GM13976 (cell line): ENCODE results near the gene ALDOC.

ENCODE experiments used
- DNase-seq: peaks from one replicate; pipeline ENCODE4 v3.0.0; 2012; ENCODE audit warnings: low spot score
- in situ Hi-C: fragments of 300-500 bp; cut with MboI; formaldehyde crosslinking; loops from one replicate; pipeline ENCODE4 v1.12.0; 2022; ENCODE audit warnings: low sequenced_read_pairs, mixed read lengths, inconsistent platforms; ENCODE audit not compliant: unreplicated experiment
- TF ChIP-seq, protein P1 (sequence below): IDR thresholded peaks from 2 replicates; pipeline ENCODE4 v1.5.1; 2012; ENCODE audit warnings: borderline replicate concordance, mild to moderate bottlenecking; ENCODE audit not compliant: insufficient read depth; ENCODE audit errors: extremely low read depth, missing control alignments, control extremely low read depth

The ALDOC gene

DNA sequence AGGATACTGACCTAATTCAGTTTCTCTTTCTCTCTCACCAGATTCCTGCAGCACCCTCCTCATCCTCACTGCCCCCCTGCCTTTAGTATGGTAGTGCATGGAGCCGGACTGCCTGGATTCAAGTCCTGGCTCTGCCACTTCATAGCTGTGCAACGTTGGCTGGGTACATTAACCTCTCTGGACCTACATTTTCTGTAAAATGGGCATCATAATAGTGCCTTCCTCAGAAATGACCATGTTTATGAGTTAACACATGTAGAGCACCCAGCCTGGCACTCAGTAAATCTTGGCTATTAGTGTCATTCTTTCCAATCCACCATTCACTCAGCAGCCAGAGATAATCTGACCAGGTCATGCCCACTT is 31.6 kb downstream of the ALDOC start:
- TF ChIP-seq, protein P1, sequence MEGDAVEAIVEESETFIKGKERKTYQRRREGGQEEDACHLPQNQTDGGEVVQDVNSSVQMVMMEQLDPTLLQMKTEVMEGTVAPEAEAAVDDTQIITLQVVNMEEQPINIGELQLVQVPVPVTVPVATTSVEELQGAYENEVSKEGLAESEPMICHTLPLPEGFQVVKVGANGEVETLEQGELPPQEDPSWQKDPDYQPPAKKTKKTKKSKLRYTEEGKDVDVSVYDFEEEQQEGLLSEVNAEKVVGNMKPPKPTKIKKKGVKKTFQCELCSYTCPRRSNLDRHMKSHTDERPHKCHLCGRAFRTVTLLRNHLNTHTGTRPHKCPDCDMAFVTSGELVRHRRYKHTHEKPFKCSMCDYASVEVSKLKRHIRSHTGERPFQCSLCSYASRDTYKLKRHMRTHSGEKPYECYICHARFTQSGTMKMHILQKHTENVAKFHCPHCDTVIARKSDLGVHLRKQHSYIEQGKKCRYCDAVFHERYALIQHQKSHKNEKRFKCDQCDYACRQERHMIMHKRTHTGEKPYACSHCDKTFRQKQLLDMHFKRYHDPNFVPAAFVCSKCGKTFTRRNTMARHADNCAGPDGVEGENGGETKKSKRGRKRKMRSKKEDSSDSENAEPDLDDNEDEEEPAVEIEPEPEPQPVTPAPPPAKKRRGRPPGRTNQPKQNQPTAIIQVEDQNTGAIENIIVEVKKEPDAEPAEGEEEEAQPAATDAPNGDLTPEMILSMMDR = no peak
- in situ Hi-C loops = loop anchor here (10.0 kb wide), 1 partner anchor 50 kb away; no protein-coding TSS in a partner anchor
- DNase-seq = no peak

DNA sequence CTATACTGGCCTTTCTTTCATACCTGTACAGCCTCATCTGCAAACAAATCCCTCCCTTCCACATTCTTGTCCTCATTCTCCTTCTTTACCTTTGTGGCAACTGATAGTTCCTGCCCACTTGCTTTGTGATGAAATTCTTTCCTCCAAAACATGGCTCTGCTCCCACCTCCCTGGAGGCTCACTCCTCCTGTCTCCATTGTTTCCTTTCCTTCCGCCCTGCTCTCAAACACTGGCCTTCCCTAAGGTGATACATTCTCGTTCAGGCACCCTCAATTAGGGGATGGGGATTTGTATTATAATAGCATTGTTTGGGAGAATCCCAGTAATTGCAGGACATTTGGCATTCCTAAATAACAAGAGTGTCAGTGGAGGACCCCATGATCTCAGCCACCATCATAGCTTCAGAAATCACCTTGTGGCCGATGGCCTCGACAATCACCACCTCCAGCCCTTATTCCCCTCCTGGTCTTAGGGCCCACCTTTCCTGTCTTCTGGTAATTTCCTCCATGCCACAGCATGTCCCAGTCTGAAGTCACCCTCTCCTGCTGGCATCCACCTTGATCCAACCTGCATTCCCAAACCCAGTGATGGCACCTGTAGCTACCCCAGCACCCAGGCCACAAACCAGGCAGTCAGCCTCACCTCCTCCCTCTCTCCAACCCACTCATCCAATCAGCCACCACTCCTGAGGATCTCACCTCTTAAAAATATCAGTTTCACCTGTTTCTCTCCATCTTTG is 32.1 kb downstream of the ALDOC start:
- in situ Hi-C loops = loop anchor here (10.0 kb wide), 1 partner anchor 50 kb away; no protein-coding TSS in a partner anchor
- DNase-seq = no peak
- TF ChIP-seq, protein P1 = no peak

DNA sequence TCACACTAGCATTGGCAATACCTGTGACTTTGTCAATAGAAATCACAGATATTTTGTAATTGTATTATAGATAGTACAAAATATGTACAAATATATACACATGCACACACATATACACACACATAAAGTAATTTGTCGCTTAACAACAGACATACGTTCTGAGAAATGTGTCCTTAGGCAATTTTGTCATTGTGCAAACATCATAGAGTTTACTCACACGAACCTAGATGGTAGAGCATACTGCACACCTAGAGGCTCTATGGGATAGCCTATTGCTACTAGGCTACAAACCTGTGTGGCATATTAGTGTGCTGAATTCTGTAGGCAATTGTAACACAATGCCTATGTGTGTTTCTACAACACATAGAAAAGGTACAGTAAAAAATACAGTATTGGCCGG is 35.3 kb downstream of the ALDOC start:
- in situ Hi-C loops = loop anchor here (10.0 kb wide), 1 partner anchor 47 kb away; no protein-coding TSS in a partner anchor
- TF ChIP-seq, protein P1 = no peak
- DNase-seq = no peak

DNA sequence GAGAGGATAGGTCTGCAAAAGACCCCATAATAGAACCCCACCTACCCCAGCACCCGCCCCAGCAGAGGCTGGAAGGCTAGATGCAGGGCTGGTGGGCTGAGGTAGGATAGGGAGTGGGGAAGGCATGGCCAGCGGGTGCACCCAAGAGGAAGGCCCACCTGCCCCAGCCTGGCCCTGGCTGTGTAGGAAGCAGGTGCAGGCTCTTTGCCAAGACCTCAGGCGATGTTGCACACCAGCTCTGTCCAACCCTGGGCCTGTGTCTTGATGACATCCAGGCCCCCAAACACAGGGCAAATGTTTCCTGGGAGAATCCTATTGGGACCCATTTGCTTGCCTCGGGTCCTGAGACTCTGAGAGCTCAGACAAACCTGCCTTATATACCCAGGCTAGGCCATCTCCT is 36.5 kb downstream of the ALDOC start:
- TF ChIP-seq, protein P1 = no peak
- in situ Hi-C loops = loop anchor here (10.0 kb wide), 1 partner anchor 45 kb away; no protein-coding TSS in a partner anchor
- no peak for DNase-seq

DNA sequence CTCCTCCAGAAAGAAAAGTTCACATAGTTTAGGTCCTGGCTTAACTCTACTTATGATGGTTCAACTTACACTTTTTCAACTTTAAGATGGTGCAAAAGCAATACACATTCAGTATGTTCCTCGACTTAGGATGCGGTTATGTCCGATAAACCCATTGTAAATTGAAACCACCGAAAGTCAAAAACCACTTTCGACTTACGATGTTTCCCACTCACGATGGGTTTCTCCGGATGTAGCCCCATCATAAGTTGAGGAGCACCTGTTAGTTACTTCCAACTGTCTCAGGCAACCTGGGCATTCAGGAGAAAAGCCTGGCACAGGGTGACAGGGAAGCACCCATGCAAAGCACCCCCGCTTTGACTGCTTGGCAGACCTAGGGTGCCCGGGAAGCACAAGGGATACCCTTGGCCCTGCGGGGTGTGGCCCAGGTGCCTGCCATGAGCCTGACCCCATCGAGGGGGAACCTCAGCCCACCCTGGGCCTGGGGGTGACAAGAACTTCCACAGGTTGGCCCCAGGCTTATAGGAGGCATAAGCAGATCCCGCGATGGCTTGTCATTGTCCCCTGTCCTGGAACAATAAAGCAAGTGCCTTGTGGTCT is 38.3 kb downstream of the ALDOC start:
- TF ChIP-seq, protein P1 = no peak
- in situ Hi-C loops = no loop called here
- no peak for DNase-seq

DNA sequence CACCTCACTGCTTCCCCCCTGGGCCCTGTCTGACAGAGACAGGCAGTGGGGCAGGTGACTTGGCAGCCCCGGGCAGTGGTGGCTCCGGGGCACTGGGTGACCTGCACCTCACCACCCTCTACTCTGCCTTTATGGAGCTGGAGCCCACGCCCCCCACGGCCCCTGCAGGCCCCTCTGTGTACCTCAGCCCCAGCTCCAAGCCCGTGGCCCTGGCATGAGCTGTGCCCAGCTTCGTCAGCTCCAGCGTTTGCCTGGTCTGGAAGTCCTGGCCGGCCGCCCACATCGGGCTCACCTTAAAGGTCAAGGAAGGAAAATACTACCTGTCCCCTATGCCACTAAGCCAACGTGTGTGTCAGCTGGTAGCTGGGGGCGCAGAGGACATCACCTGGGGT is 39.5 kb downstream of the ALDOC start:
- in situ Hi-C loops = no loop called here
- no peak for DNase-seq
- TF ChIP-seq, protein P1 = no peak
